HG03432 (cell line): ENCODE measurements around the gene TMEM123.
A peak's percentile ranks its signal among the peaks of the same experiment; 100 is the strongest.
"Not testable (repeated sequence)": the region's sequence is repeated elsewhere in the genome, so short reads cannot be mapped to it uniquely, and the experiment has no call there.

Source experiments
- ATAC-seq: cut with Tn5 transposase; IDR thresholded peaks from one replicate; pipeline ENCODE4 v1.9.1; 2021; ENCODE audit warnings: mild to moderate bottlenecking, moderate library complexity; ENCODE audit not compliant: unreplicated experiment

The TMEM123 gene

GRCh38 chr11:102449651-102450570 is 2.7 kb downstream of the TMEM123 start:
- ATAC-seq: no peak

- ATAC-seq: no peak
Measured at GRCh38 chr11:102448869-102449224, 3.7 kb downstream of the TMEM123 start.

- ATAC-seq: no peak
Measured at GRCh38 chr11:102447941-102448868, 4.4 kb downstream of the TMEM123 start.

DNA sequence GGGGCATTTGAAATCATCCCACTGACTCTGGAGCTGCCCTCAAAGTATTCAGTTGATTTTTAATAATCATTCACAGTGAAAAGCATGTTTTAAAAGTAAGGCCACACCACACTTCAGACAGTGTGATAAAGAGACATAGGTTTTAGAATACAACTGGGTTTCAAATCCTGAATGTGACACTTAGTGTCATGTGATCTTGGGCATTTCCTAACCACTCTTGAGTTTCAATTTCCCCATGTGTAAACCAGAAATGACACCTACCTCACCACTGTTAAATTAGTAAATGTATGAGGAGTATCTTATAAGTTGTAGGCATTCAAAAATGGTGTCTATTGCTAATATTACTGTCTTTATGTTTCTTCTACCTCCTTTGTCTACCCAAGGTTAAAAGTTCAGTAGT is 5.4 kb downstream of the TMEM123 start:
- ATAC-seq: peak; percentile 24

GRCh38 chr11:102446606-102447005 is 6.0 kb downstream of the TMEM123 start:
- no peak for ATAC-seq

DNA sequence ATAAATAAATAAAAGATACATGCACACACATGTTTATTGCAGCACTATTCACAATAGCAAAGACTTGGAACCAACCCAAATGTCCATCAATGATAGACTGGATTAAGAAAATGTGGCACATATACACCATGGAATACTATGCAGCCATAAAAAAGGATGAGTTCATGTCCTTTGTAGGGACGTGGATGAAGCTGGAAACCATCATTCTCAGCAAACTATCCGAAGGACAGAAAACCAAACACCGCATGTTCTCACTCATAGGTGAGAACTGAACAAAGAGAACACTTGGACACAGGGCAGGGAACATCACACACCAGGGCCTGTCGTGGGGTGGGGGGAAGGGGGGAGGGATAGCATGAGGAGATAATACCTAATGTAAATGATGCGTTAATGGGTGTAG is 7.9 kb downstream of the TMEM123 start:
- not testable (repeated sequence) for ATAC-seq

DNA sequence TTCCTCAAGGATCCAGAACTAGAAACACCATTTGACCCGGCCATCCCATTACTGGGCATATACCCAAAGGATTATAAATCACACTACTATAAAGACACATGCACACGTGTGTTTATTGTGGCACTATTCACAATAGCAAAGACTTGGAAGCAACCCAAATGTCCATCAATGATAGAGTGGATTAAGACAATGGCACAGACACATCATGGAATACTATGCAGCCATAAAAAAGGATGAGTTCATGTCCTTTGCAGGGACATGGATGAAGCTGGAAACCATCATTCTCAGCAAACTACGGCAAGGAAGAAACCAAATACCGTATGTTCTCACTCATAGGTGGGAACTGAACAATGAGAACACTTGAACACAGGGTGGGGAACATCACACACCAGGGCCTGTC is 8.4 kb downstream of the TMEM123 start:
- not testable (repeated sequence) for ATAC-seq

DNA sequence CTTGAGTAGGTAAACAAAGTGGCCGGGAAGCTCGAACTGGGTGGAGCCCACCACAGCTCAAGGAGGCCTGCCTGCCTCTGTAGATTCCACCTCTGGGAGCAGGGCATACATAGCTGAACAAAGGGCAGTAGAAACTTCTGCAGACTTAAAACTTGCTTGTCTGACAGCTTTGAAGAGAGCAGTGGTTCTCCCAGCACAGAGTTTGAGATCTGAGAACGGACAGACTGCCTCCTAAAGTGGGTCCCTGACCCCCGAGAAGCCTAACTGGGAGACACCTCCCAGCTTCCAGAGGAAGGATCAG is 13.6 kb downstream of the TMEM123 start:
- not testable (repeated sequence) for ATAC-seq

DNA sequence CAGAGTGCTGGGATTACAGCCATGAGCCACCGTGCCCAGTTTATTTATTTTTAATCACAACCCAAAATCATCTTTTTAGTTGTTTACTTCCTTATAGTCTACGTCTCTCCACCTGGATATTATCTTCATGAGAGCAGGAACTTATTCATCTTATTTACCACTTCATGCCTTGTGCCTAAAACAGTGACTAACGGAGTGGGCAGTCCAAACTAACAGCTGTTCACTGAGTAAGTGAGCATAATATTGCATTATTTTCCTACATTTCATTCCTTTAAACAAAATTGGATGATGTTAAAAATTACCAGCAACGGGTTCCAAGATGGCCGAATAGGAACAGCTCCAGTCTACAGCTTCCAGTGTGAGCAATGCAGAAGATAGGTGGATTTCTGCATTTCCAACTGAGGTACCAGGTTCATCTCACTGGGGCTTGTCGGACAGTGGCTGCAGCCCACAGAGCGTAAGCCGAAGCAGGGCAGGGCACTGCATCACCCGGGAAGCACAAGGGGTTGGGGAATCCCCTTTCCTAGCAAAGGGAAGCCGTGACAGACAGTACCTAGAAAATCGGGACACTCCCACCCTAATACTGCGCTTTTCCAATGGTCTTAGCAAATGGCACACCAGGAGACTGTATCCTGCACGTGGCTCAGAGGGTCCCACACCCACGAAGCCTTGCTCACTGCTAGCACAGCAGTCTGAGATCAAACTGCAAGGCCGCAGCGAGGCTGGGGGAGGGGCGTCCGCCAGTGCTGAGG is 14.1 kb downstream of the TMEM123 start:
- no peak for ATAC-seq

- ATAC-seq: no peak
Measured at GRCh38 chr11:102437727-102438126, 14.8 kb downstream of the TMEM123 start.

- no peak for ATAC-seq
Measured at GRCh38 chr11:102436976-102437375, 15.6 kb downstream of the TMEM123 start.

DNA sequence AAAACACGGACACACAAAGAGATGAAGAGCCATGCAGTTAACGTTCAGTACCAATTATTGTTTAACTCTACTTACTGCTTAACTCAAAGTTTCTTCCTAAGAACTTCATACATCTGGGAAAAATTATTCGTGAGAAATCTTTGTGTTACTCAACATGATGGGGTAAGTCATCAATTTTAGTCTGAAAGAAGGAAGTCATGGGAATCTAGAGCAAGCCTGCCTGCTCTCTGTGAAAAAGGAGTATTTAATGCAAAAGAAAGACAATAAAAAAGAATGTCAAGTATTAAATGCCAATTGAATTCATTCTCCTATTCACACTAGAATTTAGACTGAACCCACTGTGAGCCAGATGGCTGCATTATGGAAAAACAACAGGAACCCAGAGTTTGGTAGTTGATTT is 16.0 kb downstream of the TMEM123 start:
- ATAC-seq: no peak

GRCh38 chr11:102435688-102436087 is 16.9 kb downstream of the TMEM123 start:
- no peak for ATAC-seq

DNA sequence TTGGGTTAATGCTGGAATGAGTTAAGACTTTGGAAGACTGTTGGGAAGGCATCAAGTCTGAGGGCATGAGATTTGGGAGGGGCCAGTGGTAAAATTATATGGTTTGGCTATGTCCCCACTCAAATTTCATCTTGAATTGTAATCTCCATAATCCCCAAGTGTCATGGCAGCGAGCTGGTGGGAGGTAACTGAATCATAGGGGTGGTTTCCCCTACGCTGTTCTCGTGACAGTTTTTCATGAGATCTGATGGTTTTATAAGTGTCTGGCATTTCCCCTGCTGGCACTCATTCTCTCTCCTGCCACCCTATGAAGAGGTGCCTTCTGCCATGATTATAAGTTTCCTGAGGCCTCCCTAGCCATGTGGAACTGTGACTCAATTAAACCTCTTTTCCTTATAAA is 19.0 kb downstream of the TMEM123 start:
- not testable (repeated sequence) for ATAC-seq

DNA sequence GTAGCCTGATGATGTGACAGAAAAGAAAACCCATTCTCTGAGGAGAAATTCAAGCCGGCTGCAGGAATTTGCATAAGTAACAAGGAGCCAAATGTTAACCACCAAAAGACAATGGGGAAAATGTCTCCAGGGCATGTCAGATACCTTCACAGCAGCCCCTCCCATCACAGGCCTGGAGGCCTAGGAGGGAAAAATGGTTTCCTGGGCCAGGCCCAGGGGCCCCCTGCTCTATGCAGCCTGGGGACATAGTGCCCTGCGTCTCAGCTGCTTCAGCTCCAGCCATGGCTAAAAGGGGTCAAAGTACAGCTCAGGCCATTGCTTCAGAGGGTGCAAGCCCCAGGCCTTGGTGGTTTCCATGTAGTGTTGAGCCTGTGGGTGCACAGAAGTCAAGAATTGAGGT is 20.0 kb downstream of the TMEM123 start:
- ATAC-seq: not testable (repeated sequence)

GRCh38 chr11:102431404-102431803 is 21.2 kb downstream of the TMEM123 start:
- no peak for ATAC-seq

- ATAC-seq: peak; percentile 92
Measured at GRCh38 chr11:102430158-102430836, 22.3 kb downstream of the TMEM123 start.

DNA sequence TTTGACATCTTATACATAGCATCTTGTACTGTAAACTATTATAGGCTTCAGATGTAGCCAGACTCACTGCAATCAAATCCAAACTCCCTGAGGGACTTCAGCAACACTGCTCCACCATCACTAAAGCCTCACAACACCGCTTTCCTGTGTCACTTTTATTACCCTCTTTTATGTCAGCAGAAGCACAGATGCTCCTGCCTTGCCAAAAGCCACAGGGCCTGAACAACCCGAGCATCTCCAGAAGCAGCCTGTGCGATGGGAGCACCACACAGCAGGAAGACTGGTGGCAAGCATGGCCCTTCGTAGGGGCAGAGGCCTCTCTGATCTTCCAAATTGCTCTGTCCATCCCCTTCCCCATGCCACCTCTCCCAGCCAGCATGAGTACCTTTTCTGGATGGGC is 22.9 kb downstream of the TMEM123 start:
- ATAC-seq: no peak

GRCh38 chr11:102429226-102429625 is 23.3 kb downstream of the TMEM123 start:
- ATAC-seq: no peak

GRCh38 chr11:102428696-102429095 is 23.9 kb downstream of the TMEM123 start:
- ATAC-seq: no peak

DNA sequence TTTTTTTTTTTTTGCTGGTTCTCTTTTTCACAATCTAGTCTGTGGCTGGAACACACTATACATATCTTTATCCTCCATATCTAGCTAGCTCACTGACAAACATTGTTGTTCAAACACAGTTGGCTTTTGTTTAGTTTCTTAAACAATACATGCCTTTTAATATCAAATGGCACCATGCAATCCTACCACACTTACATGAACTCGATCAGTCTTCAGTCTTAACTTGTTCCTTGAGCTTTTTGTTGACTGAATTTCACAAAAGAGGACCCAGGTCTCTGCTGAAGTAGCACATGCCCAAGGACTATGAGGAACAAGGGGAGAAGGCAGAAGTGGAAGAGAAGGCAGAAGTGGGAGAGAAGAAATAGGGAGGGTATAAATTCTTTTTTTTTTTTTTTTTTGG is 25.5 kb downstream of the TMEM123 start:
- ATAC-seq: no peak
